PC-3 (cell line): ENCODE measurements around the gene TMEM161A.

ENCODE experiments used
- EZH2 ChIP-seq: fragments of 300-600 bp; sonication (generic); IDR thresholded peaks from one replicate; pipeline ENCODE4 v1.6.1; 2017; ENCODE audit warnings: antibody characterized with exemption, mild to moderate bottlenecking, low read length; ENCODE audit not compliant: unreplicated experiment
- TF ChIP-seq, protein P1 (sequence below): fragments of 300-600 bp; sonication (generic); conservative IDR thresholded peaks from 2 replicates; pipeline ENCODE4 v1.5.1; 2017; ENCODE audit warnings: antibody characterized with exemption, low read depth, mild to moderate bottlenecking, low read length

DNA sequence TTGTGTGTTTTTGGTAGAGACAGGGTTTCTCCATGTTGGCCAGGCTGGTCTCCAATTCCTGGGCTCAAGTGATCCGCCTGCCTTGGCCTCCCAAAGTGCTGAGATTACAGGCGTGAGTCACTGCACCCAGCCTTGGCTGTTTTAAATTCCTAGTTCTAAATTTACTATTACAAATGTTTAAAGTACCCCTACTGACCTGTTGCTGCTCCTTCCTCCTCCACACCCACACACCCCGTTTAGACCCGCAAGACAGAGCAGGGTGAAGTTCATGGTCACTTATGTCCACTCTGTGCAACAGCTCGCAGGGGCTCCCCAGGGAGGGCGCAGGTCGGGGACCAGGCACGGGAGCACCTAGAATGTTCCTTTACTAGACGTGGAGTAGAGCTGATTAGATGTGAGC lies 28.7 kb downstream of the TMEM161A start:
- TF ChIP-seq, protein P1, sequence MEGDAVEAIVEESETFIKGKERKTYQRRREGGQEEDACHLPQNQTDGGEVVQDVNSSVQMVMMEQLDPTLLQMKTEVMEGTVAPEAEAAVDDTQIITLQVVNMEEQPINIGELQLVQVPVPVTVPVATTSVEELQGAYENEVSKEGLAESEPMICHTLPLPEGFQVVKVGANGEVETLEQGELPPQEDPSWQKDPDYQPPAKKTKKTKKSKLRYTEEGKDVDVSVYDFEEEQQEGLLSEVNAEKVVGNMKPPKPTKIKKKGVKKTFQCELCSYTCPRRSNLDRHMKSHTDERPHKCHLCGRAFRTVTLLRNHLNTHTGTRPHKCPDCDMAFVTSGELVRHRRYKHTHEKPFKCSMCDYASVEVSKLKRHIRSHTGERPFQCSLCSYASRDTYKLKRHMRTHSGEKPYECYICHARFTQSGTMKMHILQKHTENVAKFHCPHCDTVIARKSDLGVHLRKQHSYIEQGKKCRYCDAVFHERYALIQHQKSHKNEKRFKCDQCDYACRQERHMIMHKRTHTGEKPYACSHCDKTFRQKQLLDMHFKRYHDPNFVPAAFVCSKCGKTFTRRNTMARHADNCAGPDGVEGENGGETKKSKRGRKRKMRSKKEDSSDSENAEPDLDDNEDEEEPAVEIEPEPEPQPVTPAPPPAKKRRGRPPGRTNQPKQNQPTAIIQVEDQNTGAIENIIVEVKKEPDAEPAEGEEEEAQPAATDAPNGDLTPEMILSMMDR, result no peak
- TF ChIP-seq EZH2, result no peak
